GM21576 (cell line): ENCODE results near the gene PNISR.

Experiments used
- ATAC-seq: cut with Tn5 transposase; IDR thresholded peaks from one replicate; pipeline ENCODE4 v1.9.1; 2021; ENCODE audit warnings: mild to moderate bottlenecking, moderate library complexity; ENCODE audit not compliant: unreplicated experiment

Gene PNISR

GRCh38 chr6:99407076-99407475 is 18.0 kb downstream of the PNISR start:
- ATAC-seq, result no peak

- ATAC-seq, result no peak
These were observed 22.7 kb downstream of the PNISR start for GRCh38 chr6:99402448-99402847.

GRCh38 chr6:99397287-99397686 is 27.8 kb downstream of the PNISR start:
- ATAC-seq, result no peak

- ATAC-seq, result peak; percentile 70
These were observed 31.2 kb downstream of the PNISR start, which contains the start of gene COQ3 for GRCh38 chr6:99393698-99394531. Gene COQ3, minus strand, starts transcription at chr6:99394195. Its CDS starts 16 bp downstream, at chr6:99394179.

- peak; percentile 20 for ATAC-seq
These were observed 31.8 kb downstream of the PNISR start for GRCh38 chr6:99393366-99393697.

GRCh38 chr6:99390896-99391295 is 34.2 kb downstream of the PNISR start:
- no peak for ATAC-seq

GRCh38 chr6:99384507-99384906 is 40.6 kb downstream of the PNISR start:
- ATAC-seq, result no peak

GRCh38 chr6:99378636-99379035 is 46.5 kb downstream of the PNISR start:
- ATAC-seq, result no peak

- no peak for ATAC-seq
These were observed 55.6 kb downstream of the PNISR start for GRCh38 chr6:99369533-99369932.

- no peak for ATAC-seq
These were observed 58.3 kb downstream of the PNISR start for GRCh38 chr6:99366852-99367251.

- peak; percentile 79 for ATAC-seq
These were observed 61.1 kb downstream of the PNISR start for GRCh38 chr6:99364026-99364425.

- no peak for ATAC-seq
These were observed 62.3 kb downstream of the PNISR start for GRCh38 chr6:99362678-99363268.

GRCh38 chr6:99359800-99360199 is 65.3 kb downstream of the PNISR start:
- ATAC-seq, result no peak

GRCh38 chr6:99356641-99357040 is 68.5 kb downstream of the PNISR start:
- no peak for ATAC-seq

GRCh38 chr6:99354983-99355382 is 70.1 kb downstream of the PNISR start:
- ATAC-seq, result no peak

GRCh38 chr6:99353126-99353525 is 72.0 kb downstream of the PNISR start:
- ATAC-seq, result no peak

GRCh38 chr6:99350573-99350972 is 74.5 kb downstream of the PNISR start:
- no peak for ATAC-seq

GRCh38 chr6:99349171-99350141 is 75.7 kb downstream of the PNISR start, which contains the start of gene FAXC:
Gene FAXC, minus strand, starts transcription at chr6:99349674. Its CDS starts 302 bp downstream, at chr6:99349372.
- ATAC-seq, result peak; percentile 47

GRCh38 chr6:99348288-99349170 is 76.6 kb downstream of the PNISR start:
- ATAC-seq, result no peak
